DOHH2 (cell line): Measurements from ENCODE around the gene VTI1A.

ENCODE experiments used
- H3F3A ChIP-seq: fragments of 200-600 bp; sonication (generic), shearing (Covaris generic); 2 replicates; pipeline ENCODE4 v1.6.0; 2016; ENCODE audit warnings: antibody characterized with exemption, mild to moderate bottlenecking; ENCODE audit not compliant: control insufficient read depth, insufficient read depth
- H3K27ac ChIP-seq: fragments of 200-600 bp; sonication (generic); 2 replicates; pipeline ENCODE4 v1.5.1; 2014; ENCODE audit warnings: low read depth, mild to moderate bottlenecking, low read length, moderate library complexity
- H3K27me3 ChIP-seq: fragments of 200-600 bp; sonication (generic); 2 replicates; pipeline ENCODE4 v1.6.1; 2014; ENCODE audit warnings: mild to moderate bottlenecking, low read length, mixed read lengths; ENCODE audit not compliant: control insufficient read depth
- H3K36me3 ChIP-seq: fragments of 200-600 bp; sonication (generic); 2 replicates; pipeline ENCODE4 v1.6.1; 2014; ENCODE audit warnings: mild to moderate bottlenecking, low read length, moderate library complexity, mixed read lengths; ENCODE audit not compliant: control insufficient read depth
- H3K4me1 ChIP-seq: fragments of 200-600 bp; sonication (generic); 2 replicates; pipeline ENCODE4 v1.6.1; 2014; ENCODE audit warnings: mild to moderate bottlenecking, low read length, mixed read lengths; ENCODE audit not compliant: control insufficient read depth
- H3K4me2 ChIP-seq: fragments of 200-600 bp; sonication (generic); 2 replicates; pipeline ENCODE4 v1.6.0; 2014; ENCODE audit warnings: mild to moderate bottlenecking, low read length, moderate library complexity
- H3K4me3 ChIP-seq: fragments of 200-600 bp; sonication (generic); 2 replicates; pipeline ENCODE4 v1.5.1; 2014; ENCODE audit warnings: mild to moderate bottlenecking, low read length, mixed read lengths
- H3K79me2 ChIP-seq: fragments of 200-600 bp; sonication (generic); 2 replicates; pipeline ENCODE4 v1.6.1; 2014; ENCODE audit warnings: mild to moderate bottlenecking, low read length, mixed read lengths; ENCODE audit not compliant: control insufficient read depth
- H3K9me2 ChIP-seq: fragments of 200-600 bp; sonication (generic); replicated peaks from 2 replicates; pipeline ENCODE4 v1.6.1; 2014; ENCODE audit warnings: mild to moderate bottlenecking, low read length, mixed read lengths; ENCODE audit not compliant: control insufficient read depth
- H3K9me3 ChIP-seq: fragments of 200-600 bp; sonication (generic); 2 replicates; pipeline ENCODE4 v1.6.1; 2014; ENCODE audit warnings: antibody characterized with exemption, low read length, mixed read lengths; ENCODE audit not compliant: control insufficient read depth, insufficient read depth
- H4K20me1 ChIP-seq: fragments of 200-600 bp; sonication (generic); 2 replicates; pipeline ENCODE4 v1.6.0; 2014; ENCODE audit warnings: low read depth, mild to moderate bottlenecking, antibody characterized with exemption, low read length, moderate library complexity; ENCODE audit not compliant: control insufficient read depth, insufficient read depth
- EZH2phosphoT487 ChIP-seq: fragments of 200-600 bp; sonication (generic); IDR thresholded peaks from 2 replicates; pipeline ENCODE4 v1.6.1; 2017; ENCODE audit warnings: borderline replicate concordance, mild to moderate bottlenecking, antibody characterized with exemption, low read length, moderate library complexity, mixed read lengths
- TF ChIP-seq, protein P1 (sequence below): fragments of 200-600 bp; sonication (generic); IDR thresholded peaks from one replicate; pipeline ENCODE4 v1.5.1; 2014; ENCODE audit warnings: antibody characterized with exemption, mild to moderate bottlenecking, low read depth, low read length; ENCODE audit not compliant: poor library complexity, severe bottlenecking

VTI1A gene

GRCh38 chr10:112507046-112507445, 60.0 kb downstream of the VTI1A start:
- Histone ChIP-seq H3K4me1 (no peaks in the 10 kb centered on the region), H3K9me2 (no peaks in the 10 kb centered on the region), H3K79me2 (no peaks in the 10 kb centered on the region), H4K20me1 (no peaks in the 10 kb centered on the region), H3K27ac (no peak overlapping the region), H3K27me3 (no peaks in the 10 kb centered on the region), H3K4me2 (no peak overlapping the region), H3K4me3 (no peak overlapping the region), H3K9me3 (no peaks in the 10 kb centered on the region), H3K36me3 (no peaks in the 10 kb centered on the region), H3F3A (no peaks in the 10 kb centered on the region)
- TF ChIP-seq, protein P1, sequence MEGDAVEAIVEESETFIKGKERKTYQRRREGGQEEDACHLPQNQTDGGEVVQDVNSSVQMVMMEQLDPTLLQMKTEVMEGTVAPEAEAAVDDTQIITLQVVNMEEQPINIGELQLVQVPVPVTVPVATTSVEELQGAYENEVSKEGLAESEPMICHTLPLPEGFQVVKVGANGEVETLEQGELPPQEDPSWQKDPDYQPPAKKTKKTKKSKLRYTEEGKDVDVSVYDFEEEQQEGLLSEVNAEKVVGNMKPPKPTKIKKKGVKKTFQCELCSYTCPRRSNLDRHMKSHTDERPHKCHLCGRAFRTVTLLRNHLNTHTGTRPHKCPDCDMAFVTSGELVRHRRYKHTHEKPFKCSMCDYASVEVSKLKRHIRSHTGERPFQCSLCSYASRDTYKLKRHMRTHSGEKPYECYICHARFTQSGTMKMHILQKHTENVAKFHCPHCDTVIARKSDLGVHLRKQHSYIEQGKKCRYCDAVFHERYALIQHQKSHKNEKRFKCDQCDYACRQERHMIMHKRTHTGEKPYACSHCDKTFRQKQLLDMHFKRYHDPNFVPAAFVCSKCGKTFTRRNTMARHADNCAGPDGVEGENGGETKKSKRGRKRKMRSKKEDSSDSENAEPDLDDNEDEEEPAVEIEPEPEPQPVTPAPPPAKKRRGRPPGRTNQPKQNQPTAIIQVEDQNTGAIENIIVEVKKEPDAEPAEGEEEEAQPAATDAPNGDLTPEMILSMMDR: no peak

DNA sequence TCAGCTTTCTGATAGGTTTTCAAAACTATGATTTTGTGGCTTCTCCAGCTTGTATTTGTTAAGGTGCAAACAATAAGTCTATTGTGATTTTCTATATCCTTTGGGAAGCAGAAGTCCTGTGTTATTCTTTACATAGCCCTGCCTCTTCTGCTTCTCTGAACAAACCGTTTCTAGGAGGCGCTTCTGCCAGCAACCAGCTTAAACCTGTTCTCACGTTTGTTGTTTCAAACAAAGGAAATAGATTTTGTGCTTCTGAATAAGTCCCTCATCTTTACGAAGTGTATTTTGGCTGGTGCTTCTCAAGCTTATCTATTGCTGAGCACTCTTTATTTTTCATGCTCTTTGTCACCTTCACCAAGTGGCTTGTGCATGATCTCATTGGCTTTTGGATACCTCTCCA, 61.0 kb downstream of the VTI1A start:
- no peaks in the 10 kb centered on the region for H3K4me1 ChIP-seq
- no peaks in the 10 kb centered on the region for H4K20me1 ChIP-seq
- no peaks in the 10 kb centered on the region for H3F3A ChIP-seq
- TF ChIP-seq EZH2phosphoT487: no peak
- TF ChIP-seq, protein P1: no peak
- H3K4me3 ChIP-seq: no peak overlapping the region
- no peak overlapping the region for H3K27ac ChIP-seq
- no peaks in the 10 kb centered on the region for H3K9me3 ChIP-seq
- H3K36me3 ChIP-seq: no peaks in the 10 kb centered on the region
- H3K27me3 ChIP-seq: no peaks in the 10 kb centered on the region
- H3K4me2 ChIP-seq: no peak overlapping the region
- H3K9me2 ChIP-seq: no peaks in the 10 kb centered on the region
- H3K79me2 ChIP-seq: no peaks in the 10 kb centered on the region

DNA sequence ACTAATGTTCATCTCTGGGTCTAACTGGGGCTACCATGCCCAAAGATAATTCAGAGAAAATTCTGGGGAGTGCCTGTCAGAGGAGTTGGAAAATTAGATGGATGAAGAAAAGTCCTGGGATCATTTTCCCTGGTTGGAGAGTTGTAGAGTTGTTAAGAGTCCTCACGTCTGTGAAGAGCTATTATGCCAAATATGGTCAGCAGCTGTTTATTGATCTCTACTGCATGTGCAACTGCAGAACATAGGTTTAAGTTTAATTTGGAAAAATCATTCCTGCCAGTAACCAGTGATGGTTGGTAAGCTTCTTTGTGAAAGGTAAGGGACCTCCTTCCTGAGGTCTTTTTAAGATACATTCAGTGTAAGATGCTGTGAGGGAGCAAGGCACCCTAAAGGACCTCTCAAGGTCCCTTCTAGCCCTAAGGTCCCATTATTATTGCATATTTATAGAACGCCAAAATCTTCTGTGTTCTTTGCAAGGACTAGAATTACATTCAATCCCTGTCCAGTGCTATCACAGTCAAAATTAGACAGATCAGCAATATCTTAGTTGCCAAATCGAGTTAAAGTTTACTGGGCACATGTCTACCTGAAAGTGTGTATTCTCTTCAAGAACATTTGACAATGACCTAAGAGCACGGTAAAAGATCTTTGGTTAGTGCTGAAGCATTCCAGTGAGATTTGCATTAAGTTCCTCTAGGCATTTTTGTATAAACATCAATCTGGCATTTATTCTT, 62.7 kb downstream of the VTI1A start:
- TF ChIP-seq EZH2phosphoT487: no peak
- TF ChIP-seq, protein P1: no peak
- no peaks in the 10 kb centered on the region for H3K9me3 ChIP-seq
- H3F3A ChIP-seq: no peaks in the 10 kb centered on the region
- H4K20me1 ChIP-seq: no peaks in the 10 kb centered on the region
- no peaks in the 10 kb centered on the region for H3K9me2 ChIP-seq
- no peaks in the 10 kb centered on the region for H3K79me2 ChIP-seq
- no peaks in the 10 kb centered on the region for H3K27me3 ChIP-seq
- H3K36me3 ChIP-seq: no peaks in the 10 kb centered on the region
- no peaks in the 10 kb centered on the region for H3K4me1 ChIP-seq
- no peak overlapping the region for H3K4me2 ChIP-seq
- H3K27ac ChIP-seq: no peak overlapping the region
- no peak overlapping the region for H3K4me3 ChIP-seq
